K562 (cell line): ENCODE results near the gene SAP30BP. TPM values are rescaled to one million over a fixed set of nuclear protein-coding genes. Genes with fewer than 3 reads are reported as not detected.

Experiments used
- ATAC-seq: fragments of 200-7000 bp; cut with Tn5 transposase; 3 replicates; pipeline ENCODE4 v1.9.1; 2020; ENCODE audit warnings: moderate library complexity
- BruUV-seq: library from RNA; stranded (reverse); fragments of 400-500 nt; replicated peaks from 2 replicates; lab custom pipeline; 2021; lab: Mats Ljungman, UMichigan
- CTCF ChIA-PET: fragments of 300-600 bp; formaldehyde crosslinking; extraction: SDS; loops from one replicate; lab custom pipeline; 2021; ENCODE audit warnings: low intra/inter-chr PET ratio; lab: Yijun Ruan, JAX
- POLR2A ChIA-PET: fragments of 300-600, 350-650 bp; sonication (Branson Sonifier 250); formaldehyde crosslinking; extraction: SDS; loops from one replicate; lab custom pipeline; 2021; ENCODE audit warnings: antibody characterized with exemption, inconsistent platforms; lab: Yijun Ruan, JAX
- DNase-seq, 4 experiments: peaks; one replicate each; pipeline versions ENCODE4 v3.0.0 to v3.0.0-alpha.2; 2011 to 2018; ENCODE audit warnings: low spot score in 3 of 4, mixed read lengths in 3 of 4; ENCODE audit errors: extremely low read depth in 1 of 4
- FAIRE-seq: peaks from 2 replicates; lab custom pipeline; 2011; peaks lifted over from hg19 to GRCh38; lab: Jason Lieb, UNC
- H2AFZ ChIP-seq: 2 replicates; pipeline ENCODE4 v1.6.0; 2011; ENCODE audit warnings: low read depth, low read length, control low read depth, inconsistent platforms
- H3K27ac ChIP-seq: fragments of 200-600 bp; 3 replicates; pipeline ENCODE4 v1.8.0; 2011; ENCODE audit warnings: low read depth, mild to moderate bottlenecking, control low read depth, inconsistent platforms, low read length, moderate library complexity, mixed read lengths; ENCODE audit errors: extremely low read depth
- H3K27me3 ChIP-seq, 2 experiments: fragments of 300-600 bp in 1 of 2; 2 replicates in 1 of 2; 3 replicates in 1 of 2; pipeline versions ENCODE4 v1.6.0 to v1.8.0; 2011; ENCODE audit warnings: inconsistent platforms in 2 of 2, low read length in 2 of 2, mild to moderate bottlenecking in 1 of 2, mixed read lengths in 1 of 2, moderate library complexity in 1 of 2; ENCODE audit not compliant: control insufficient read depth in 2 of 2, insufficient read depth in 2 of 2
- H3K36me3 ChIP-seq: fragments of 300-600 bp; 3 replicates; pipeline ENCODE4 v1.8.0; 2011; ENCODE audit warnings: mild to moderate bottlenecking, low read length, inconsistent platforms; ENCODE audit not compliant: control insufficient read depth, insufficient read depth
- H3K4me1 ChIP-seq, 2 experiments: fragments of 200-600 bp in 1 of 2; replicated peaks in 1 of 2; 2 replicates in 1 of 2; 3 replicates in 1 of 2; pipeline versions ENCODE4 v1.5.1 to v1.8.0; 2011; ENCODE audit warnings: inconsistent platforms in 2 of 2, low read length in 2 of 2, mild to moderate bottlenecking in 1 of 2, mixed read lengths in 1 of 2, moderate library complexity in 1 of 2; ENCODE audit not compliant: control insufficient read depth in 2 of 2, insufficient read depth in 2 of 2
- H3K4me2 ChIP-seq: 2 replicates; pipeline ENCODE4 v1.6.1; 2011; ENCODE audit warnings: low read length, control low read depth, inconsistent platforms, mixed read lengths; ENCODE audit not compliant: insufficient read depth
- H3K4me3 ChIP-seq: fragments of 200-600 bp; sonication (generic), shearing (Covaris generic); 2 replicates; pipeline ENCODE4 v1.5.1; 2016; ENCODE audit warnings: control low read depth, inconsistent platforms
- H3K79me2 ChIP-seq: fragments of 200-600 bp; 3 replicates; pipeline ENCODE4 v1.8.0; 2011; ENCODE audit warnings: low read length, inconsistent platforms; ENCODE audit not compliant: control insufficient read depth, insufficient read depth
- H3K9ac ChIP-seq, 2 experiments: 2 replicates each; pipeline versions ENCODE4 v1.6.0 to v1.6.1; 2011; ENCODE audit warnings: low read depth in 2 of 2, low read length in 2 of 2, control low read depth in 1 of 2, inconsistent platforms in 1 of 2, mild to moderate bottlenecking in 1 of 2, mixed read lengths in 1 of 2; ENCODE audit not compliant: insufficient read depth in 1 of 2
- H3K9me1 ChIP-seq: one replicate; pipeline ENCODE4 v1.6.0; 2011; ENCODE audit warnings: inconsistent platforms, mild to moderate bottlenecking, low read length, moderate library complexity; ENCODE audit not compliant: control insufficient read depth, insufficient read depth
- H3K9me3 ChIP-seq: replicated peaks from 2 replicates; pipeline ENCODE4 v1.5.1; 2011; ENCODE audit warnings: low read depth, low read length, inconsistent platforms; ENCODE audit not compliant: control insufficient read depth, insufficient read depth
- H4K20me1 ChIP-seq: replicated peaks from 2 replicates; pipeline ENCODE4 v1.6.1; 2011; ENCODE audit warnings: low read length, inconsistent platforms, mixed read lengths; ENCODE audit not compliant: control insufficient read depth, insufficient read depth
- WGBS: fragments of 100-300 bp; shearing (Covaris generic); methylation state at CpG from one replicate; pipeline ENCODE4 v1.1.6; 2016; ENCODE audit warnings: low coverage, mixed read lengths; ENCODE audit not compliant: insufficient coverage; ENCODE audit errors: missing lambda C conversion rate; 5-methylcytosine and 5-hydroxymethylcytosine counted together
- in situ Hi-C: fragments of 300-500 bp; cut with MboI; formaldehyde crosslinking; loops from 4 replicates; pipeline ENCODE4 v1.15.0; 2018; ENCODE audit warnings: inconsistent platforms, mixed read lengths
- intact Hi-C: fragments of 100-400 bp; cut with micrococcal nuclease; formaldehyde crosslinking; loops from 2 replicates; pipeline ENCODE4 v1.14.2; 2022
- polyA plus RNA-seq, 8 experiments: library from polyadenylated mRNA; depleted of rRNA in 4 of 8; stranded (reverse) in 5 of 8; unstranded in 3 of 8; fragments of >200 nt; fragmentation: Nextera tagmentation in 2 of 8; fragmentation: Illumina TruSeq in 1 of 8; extraction: Ambion mirVana in 2 of 8; extraction: Trizol in 1 of 8; gene quantifications; 2 replicates each; pipeline versions ENCODE4 v1.2.1 to v1.2.3, GENCODE V29; 2011 to 2014; ENCODE audit warnings: inconsistent platforms in 1 of 8, missing spikeins in 1 of 8
- total RNA-seq, 7 experiments: library from RNA; depleted of rRNA in 6 of 7; stranded (reverse); fragments of >200 nt in 6 of 7; fragmentation: Illumina TruSeq in 2 of 7; extraction: Trizol in 2 of 7; gene quantifications; 2 replicates each; pipeline versions ENCODE4 v1.2.1 to v1.2.3, GENCODE V29; 2011 to 2021; ENCODE audit warnings: low replicate concordance in 1 of 7
- TF ChIP-seq, protein P1 (sequence below): IDR thresholded peaks from 2 replicates; pipeline ENCODE4 v1.6.1; 2014; ENCODE audit warnings: antibody characterized with exemption
- TF ChIP-seq, protein P2 (sequence below): fragments of 250-450 bp; sonication (Bioruptor Pico); IDR thresholded peaks from 2 replicates; pipeline ENCODE4 v1.4.0; 2020; ENCODE audit warnings: mild to moderate bottlenecking, moderate library complexity, borderline replicate concordance

Gene SAP30BP
- total and polyA plus RNA-seq, 9 of the 15 experiments (the other 6 are each of a cell fraction or from before 2014, with no cell fraction given) = 45.3 to 154 (median 71.7) TPM

DNA sequence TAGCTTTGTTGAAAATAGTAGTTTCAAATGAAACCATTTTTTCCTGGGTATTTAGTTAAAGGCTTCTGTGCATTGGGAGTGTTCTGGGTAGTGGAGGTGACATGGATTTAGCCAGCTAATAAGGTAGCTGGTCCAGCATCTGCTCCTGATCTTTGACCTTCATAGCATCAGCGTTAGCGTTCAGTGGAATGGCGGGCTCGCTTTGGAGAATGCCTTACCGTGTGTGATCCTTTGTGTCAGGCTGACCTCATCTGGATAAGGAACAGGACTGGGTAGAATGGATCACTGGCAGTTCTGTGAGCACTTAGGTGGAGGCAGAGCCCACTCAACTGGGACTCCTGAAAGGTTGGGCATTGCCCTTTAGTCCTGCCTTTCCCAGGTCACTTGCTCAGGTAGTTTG is 3.7 kb downstream of the SAP30BP start:
- Histone ChIP-seq H4K20me1 (no peaks in the 10 kb centered on the region; the same call in 1 of the 2 replicates), H3K9me1 (no peaks in the 10 kb centered on the region), H3K79me2 (peaks cover 65% of the 10 kb centered on the region), H2AFZ (no peak overlapping the region), H3K4me2 (no peak overlapping the region), H3K27ac (no peak overlapping the region), H3K27me3 (no peaks in the 10 kb centered on the region), H3K4me3 (no peak overlapping the region), H3K36me3 (peaks cover 68% of the 10 kb centered on the region), H3K9ac (peak overlapping the region in 1 of 2 experiments; percentile 17; a peak in 1 of 4 replicates), H3K4me1 (peaks cover 3 to 10% of the 10 kb centered on the region in 2 experiments; a peak in 4 of 5 replicates), H3K9me3 (no peaks in the 10 kb centered on the region)
- 75% methylated on average over 5 of the region's 5 CpGs for WGBS
- no peak for ATAC-seq
- in situ Hi-C loops = no loop called here
- intact Hi-C loops = no loop called here
- TF ChIP-seq, protein P1, sequence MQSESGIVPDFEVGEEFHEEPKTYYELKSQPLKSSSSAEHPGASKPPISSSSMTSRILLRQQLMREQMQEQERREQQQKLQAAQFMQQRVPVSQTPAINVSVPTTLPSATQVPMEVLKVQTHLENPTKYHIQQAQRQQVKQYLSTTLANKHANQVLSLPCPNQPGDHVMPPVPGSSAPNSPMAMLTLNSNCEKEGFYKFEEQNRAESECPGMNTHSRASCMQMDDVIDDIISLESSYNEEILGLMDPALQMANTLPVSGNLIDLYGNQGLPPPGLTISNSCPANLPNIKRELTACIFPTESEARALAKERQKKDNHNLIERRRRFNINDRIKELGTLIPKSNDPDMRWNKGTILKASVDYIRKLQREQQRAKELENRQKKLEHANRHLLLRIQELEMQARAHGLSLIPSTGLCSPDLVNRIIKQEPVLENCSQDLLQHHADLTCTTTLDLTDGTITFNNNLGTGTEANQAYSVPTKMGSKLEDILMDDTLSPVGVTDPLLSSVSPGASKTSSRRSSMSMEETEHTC = no peak
- TF ChIP-seq, protein P2, sequence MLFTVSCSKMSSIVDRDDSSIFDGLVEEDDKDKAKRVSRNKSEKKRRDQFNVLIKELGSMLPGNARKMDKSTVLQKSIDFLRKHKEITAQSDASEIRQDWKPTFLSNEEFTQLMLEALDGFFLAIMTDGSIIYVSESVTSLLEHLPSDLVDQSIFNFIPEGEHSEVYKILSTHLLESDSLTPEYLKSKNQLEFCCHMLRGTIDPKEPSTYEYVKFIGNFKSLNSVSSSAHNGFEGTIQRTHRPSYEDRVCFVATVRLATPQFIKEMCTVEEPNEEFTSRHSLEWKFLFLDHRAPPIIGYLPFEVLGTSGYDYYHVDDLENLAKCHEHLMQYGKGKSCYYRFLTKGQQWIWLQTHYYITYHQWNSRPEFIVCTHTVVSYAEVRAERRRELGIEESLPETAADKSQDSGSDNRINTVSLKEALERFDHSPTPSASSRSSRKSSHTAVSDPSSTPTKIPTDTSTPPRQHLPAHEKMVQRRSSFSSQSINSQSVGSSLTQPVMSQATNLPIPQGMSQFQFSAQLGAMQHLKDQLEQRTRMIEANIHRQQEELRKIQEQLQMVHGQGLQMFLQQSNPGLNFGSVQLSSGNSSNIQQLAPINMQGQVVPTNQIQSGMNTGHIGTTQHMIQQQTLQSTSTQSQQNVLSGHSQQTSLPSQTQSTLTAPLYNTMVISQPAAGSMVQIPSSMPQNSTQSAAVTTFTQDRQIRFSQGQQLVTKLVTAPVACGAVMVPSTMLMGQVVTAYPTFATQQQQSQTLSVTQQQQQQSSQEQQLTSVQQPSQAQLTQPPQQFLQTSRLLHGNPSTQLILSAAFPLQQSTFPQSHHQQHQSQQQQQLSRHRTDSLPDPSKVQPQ (CRISPR knock-in tag) = no peak
- CTCF ChIA-PET = interaction anchor here (0.7 kb wide), 1 partner anchor 711 kb away, joined by 3 read pairs; no protein-coding TSS in a partner anchor
- POLR2A ChIA-PET = interaction anchor here (0.6 to 1.1 kb wide), 6 partner anchors 10 to 103 kb away, joined by 3 to 6 read pairs (median 3); no protein-coding TSS in a partner anchor
- no peak for DNase-seq
- BruUV-seq = no TSS peak
- no peak for FAIRE-seq
